ENCODE results near the gene BID.

DNA sequence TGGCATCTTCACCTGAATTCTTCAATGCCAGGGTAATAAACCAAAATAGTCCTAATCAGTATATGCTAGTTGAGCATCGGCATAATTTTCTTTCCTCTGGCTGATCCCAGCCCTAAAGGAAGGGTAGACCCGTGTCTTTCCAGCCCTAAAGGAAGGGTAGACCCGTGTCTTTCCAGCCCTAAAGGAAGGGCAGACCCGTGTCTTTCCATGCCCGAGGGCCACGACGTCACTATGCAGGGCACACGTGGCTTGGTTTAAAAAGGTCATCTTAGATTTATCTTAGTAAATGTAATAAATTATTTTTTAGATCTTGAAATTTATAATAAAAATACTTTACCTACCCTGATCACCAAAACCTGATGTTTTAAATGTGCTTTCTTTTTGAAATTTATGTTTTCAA, 45.5 kb downstream of the BID start:
- TF ChIP-seq EP300 (conservative IDR thresholded peaks at IDR 0.05; ENCODE audit: poor library complexity, severe bottlenecking) (no peak), POLR2AphosphoS5 (IDR thresholded peaks at IDR 0.05) (no peak), RAD21 (conservative IDR thresholded peaks at IDR 0.05) (no peak), SMC3 (conservative IDR thresholded peaks at IDR 0.05; ENCODE audit: poor library complexity) (no peak), REST (IDR thresholded peaks at IDR 0.05; ENCODE audit: borderline replicate concordance) (no peak), EZH2 (IDR thresholded peaks at IDR 0.05; ENCODE audit: borderline replicate concordance, insufficient read depth, low read length, poor library complexity, severe bottlenecking) (no peak), TAF1 (IDR thresholded peaks at IDR 0.05; ENCODE audit: low read depth) (no peak), MXI1 (conservative IDR thresholded peaks at IDR 0.05; ENCODE audit: poor library complexity, severe bottlenecking) (no peak)
- TF ChIP-seq, protein P1, sequence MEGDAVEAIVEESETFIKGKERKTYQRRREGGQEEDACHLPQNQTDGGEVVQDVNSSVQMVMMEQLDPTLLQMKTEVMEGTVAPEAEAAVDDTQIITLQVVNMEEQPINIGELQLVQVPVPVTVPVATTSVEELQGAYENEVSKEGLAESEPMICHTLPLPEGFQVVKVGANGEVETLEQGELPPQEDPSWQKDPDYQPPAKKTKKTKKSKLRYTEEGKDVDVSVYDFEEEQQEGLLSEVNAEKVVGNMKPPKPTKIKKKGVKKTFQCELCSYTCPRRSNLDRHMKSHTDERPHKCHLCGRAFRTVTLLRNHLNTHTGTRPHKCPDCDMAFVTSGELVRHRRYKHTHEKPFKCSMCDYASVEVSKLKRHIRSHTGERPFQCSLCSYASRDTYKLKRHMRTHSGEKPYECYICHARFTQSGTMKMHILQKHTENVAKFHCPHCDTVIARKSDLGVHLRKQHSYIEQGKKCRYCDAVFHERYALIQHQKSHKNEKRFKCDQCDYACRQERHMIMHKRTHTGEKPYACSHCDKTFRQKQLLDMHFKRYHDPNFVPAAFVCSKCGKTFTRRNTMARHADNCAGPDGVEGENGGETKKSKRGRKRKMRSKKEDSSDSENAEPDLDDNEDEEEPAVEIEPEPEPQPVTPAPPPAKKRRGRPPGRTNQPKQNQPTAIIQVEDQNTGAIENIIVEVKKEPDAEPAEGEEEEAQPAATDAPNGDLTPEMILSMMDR (IDR thresholded peaks at IDR 0.05; ENCODE audit: poor library complexity, severe bottlenecking), result no peak

Measured in neural cell (in vitro differentiated cells).